ENCODE results near the gene RBP2.

The RBP2 gene

DNA sequence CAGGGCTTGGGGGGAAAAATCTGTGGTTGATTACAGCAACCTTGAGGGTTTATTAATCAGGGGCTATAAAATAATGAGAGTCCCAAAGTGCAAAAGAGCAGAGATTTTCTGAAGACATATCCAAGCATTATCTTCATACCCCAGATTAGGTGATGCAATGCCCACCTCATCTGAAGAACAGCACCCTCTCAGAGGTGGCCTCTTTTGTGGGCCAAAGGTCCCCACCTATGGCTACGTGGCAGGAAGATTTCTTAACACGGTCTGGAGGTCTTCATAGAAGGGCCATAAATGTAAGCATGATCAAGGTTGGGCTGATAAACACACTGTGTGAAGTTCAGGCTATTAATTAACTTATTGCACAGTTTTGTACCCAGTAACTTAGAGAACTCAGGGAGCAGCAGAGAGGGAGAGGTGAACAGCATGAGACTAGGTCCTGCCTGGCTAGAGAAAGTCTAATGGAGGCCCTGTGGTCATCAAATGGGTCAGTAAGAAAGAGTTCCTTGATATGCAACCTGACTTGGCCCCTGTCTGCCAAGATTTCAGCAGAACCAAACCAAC, 29.6 kb upstream of the RBP2 start:
- Mint-ChIP-seq H3K27ac (no peak overlapping the region), H3K27me3 (peaks cover 2% of the 10 kb centered on the region), H3K4me1 (ENCODE audit: low read depth) (no peaks in the 10 kb centered on the region), H3K36me3 (ENCODE audit: low read depth) (no peaks in the 10 kb centered on the region), H3K9me3 (no peaks in the 10 kb centered on the region), H3K4me3 (no peak overlapping the region)
- no peak for DNase-seq

DNA sequence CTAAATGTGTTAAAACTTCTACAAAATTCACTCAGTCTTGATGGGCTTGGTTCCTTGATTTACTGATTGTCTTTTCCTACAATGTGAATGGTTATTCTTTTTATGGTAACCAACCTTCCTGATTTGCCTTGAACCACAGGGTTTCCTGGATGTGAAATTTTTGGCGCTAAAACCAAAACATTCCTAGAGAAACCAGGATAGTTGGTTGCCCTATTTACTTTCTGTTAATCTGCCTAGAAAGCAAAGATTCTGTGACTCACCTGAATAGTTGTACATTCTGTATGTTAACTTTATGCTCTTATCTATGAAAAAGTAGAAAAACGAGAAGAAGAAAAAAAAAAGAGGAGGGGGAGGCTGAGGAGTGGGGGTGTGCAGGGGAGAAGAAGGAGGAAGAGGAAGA, 23.2 kb upstream of the RBP2 start:
- Mint-ChIP-seq H3K27ac (no peak overlapping the region), H3K4me3 (no peak overlapping the region), H3K36me3 (ENCODE audit: low read depth) (peaks cover 3% of the 10 kb centered on the region), H3K9me3 (peaks cover 18% of the 10 kb centered on the region), H3K4me1 (ENCODE audit: low read depth) (no peaks in the 10 kb centered on the region), H3K27me3 (no peaks in the 10 kb centered on the region)
- DNase-seq: no peak

DNA sequence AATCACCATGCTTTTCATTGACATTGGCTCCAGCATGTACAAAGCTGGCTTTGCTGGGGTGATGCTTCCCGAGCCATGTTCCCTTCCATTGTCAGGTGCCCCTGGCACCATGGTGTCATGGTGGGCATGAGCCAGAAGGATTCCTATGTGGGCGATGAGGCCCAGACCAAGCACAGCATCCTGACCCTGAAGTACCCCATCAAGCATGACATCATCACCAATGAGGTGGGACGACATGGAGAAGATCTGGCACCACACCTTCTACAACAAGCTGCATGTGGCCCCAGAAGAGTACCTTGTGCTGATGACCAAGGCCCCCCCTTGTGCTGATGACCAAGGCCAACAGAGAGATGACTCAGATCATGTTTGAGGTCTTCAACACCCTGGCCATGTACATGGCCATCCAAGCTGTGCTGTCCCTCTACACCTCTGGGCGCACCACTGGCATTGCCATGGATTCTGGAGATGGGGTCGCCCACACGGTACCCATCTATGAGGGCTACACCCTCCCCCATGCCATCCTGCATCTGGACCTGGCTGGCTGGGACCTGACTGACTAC, 17.6 kb upstream of the RBP2 start:
- H3K36me3 Mint-ChIP-seq (ENCODE audit: low read depth): peaks cover 9% of the 10 kb centered on the region
- peaks cover 4% of the 10 kb centered on the region for H3K27me3 Mint-ChIP-seq
- H3K27ac Mint-ChIP-seq: no peak overlapping the region
- peaks cover 24% of the 10 kb centered on the region for H3K9me3 Mint-ChIP-seq
- no peak for DNase-seq
- no peak overlapping the region for H3K4me3 Mint-ChIP-seq
- H3K4me1 Mint-ChIP-seq (ENCODE audit: low read depth): no peaks in the 10 kb centered on the region

DNA sequence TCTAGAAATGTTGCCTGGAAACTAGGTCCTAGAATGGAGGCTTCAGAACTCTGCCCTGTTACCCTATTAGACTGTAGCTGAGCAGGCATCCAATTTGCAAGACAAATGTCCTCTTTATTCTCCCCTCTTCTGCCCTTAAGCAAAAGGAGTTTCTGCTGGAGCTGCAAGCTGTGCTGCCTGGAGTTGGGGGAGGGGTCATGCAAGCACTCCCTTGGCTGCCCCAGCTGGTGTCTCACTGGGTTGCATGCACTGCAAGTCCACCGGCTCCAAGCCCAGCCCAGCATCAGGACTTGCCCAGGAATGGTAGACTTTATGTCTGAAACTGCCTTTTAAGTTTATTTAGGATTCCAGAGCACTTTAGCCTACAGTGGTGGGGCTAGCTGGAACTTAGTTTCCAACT, 15.7 kb upstream of the RBP2 start:
- H3K9me3 Mint-ChIP-seq: peaks cover 27% of the 10 kb centered on the region
- H3K27ac Mint-ChIP-seq: no peak overlapping the region
- no peak for DNase-seq
- H3K4me3 Mint-ChIP-seq: no peak overlapping the region
- H3K4me1 Mint-ChIP-seq (ENCODE audit: low read depth): no peaks in the 10 kb centered on the region
- peaks cover 4% of the 10 kb centered on the region for H3K27me3 Mint-ChIP-seq
- peaks cover 9% of the 10 kb centered on the region for H3K36me3 Mint-ChIP-seq (ENCODE audit: low read depth)

DNA sequence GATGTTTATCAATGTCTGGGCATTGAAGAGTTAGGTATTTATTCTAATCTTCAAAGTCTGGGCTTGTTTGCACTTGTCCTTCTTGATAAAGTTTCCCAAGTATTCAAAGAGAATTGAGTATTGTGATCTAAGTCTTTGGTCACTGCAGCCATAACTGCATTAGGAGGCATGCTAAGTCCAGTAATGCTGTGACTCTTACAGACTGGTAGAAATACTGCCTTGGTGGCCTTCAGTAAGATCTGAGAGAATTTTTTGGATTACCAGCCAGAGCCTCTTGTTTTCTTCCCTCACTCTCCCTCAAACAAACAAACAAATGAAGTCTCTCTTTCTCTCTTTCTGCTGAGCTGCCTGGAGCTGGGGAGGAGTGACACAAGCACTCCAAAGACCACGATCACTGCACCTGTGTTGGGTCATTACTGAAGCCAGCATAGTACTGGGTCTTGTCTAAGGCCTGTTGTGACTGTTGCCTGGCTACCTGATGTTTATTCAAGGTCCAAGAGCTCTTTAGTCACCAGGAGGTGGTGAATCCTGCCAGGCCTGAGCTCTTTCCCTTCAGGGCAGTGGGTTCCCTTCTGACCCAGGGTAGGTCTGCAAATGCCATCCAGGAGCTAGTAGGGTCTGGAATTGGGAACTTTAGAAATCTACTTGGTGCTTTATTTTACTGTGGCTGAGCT, 14.8 kb upstream of the RBP2 start:
- peaks cover 4% of the 10 kb centered on the region for H3K27me3 Mint-ChIP-seq
- DNase-seq: no peak
- H3K4me1 Mint-ChIP-seq (ENCODE audit: low read depth): no peaks in the 10 kb centered on the region
- H3K36me3 Mint-ChIP-seq (ENCODE audit: low read depth): peaks cover 9% of the 10 kb centered on the region
- peaks cover 22% of the 10 kb centered on the region for H3K9me3 Mint-ChIP-seq
- no peak overlapping the region for H3K4me3 Mint-ChIP-seq
- H3K27ac Mint-ChIP-seq: no peak overlapping the region

DNA sequence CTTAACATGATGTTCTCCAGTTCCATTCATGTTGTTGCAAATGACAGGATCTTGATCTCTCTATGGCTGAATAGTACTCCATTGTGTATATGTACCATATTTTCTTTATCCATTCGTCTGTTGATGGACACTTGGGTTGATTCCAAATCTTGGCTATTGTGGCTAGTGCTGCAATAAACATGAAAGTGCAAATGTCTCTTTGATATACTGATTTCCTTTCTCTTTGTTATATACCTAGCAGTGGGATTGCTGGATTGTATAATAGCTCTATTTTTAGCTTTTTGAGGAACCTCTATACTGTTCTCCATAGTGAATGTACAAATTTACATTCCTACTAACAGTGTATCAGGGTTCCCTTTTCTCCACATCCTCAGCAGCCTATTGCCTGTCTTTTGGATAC, 5.9 kb upstream of the RBP2 start:
- Mint-ChIP-seq H3K4me3 (no peak overlapping the region), H3K4me1 (ENCODE audit: low read depth) (no peaks in the 10 kb centered on the region), H3K27ac (no peak overlapping the region), H3K9me3 (no peaks in the 10 kb centered on the region), H3K27me3 (no peaks in the 10 kb centered on the region), H3K36me3 (ENCODE audit: low read depth) (no peaks in the 10 kb centered on the region)
- DNase-seq: no peak

DNA sequence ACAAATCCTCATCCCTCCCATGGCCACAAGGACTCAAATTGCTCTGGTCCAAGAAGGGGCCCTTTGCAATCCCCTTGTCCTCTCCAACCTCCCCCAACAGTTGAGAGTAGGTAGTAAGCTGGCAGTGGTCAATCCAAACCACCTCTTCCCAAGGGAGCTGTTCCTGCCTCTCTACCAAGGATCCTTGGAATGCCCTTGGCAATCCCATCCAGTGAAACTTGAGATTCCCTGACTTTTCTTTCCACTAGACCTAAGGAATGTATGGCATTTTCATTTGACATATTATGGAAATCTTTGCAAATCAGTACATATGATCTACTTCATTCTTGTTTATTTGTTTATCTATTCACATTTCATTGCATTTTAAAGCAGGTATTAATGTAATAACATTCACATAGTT, 4.8 kb upstream of the RBP2 start:
- Mint-ChIP-seq H3K36me3 (ENCODE audit: low read depth) (no peaks in the 10 kb centered on the region), H3K4me3 (no peak overlapping the region), H3K27ac (no peak overlapping the region), H3K9me3 (no peaks in the 10 kb centered on the region), H3K27me3 (no peaks in the 10 kb centered on the region), H3K4me1 (ENCODE audit: low read depth) (no peaks in the 10 kb centered on the region)
- DNase-seq: no peak

DNA sequence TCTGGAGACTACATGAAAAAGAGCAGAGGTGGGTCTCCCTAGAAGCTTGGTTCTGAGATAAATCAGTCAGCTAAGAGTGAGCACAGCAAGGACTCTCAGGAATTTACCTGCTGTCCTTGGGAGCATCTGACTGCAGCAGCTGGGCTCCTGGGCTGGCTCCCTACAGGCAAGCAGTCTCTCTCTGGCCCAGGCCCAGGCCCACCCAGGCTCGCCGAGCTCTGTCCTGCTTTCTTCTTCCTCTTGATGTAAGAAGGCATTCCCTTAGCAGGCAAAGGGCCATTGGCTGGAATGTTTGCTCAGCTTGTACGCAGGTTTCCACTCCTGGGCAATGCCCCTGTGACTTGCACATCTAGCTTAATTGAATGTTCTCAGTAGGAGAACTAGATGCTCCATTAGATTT, 4.3 kb upstream of the RBP2 start:
- no peaks in the 10 kb centered on the region for H3K9me3 Mint-ChIP-seq
- H3K4me1 Mint-ChIP-seq (ENCODE audit: low read depth): no peaks in the 10 kb centered on the region
- no peak for DNase-seq
- no peaks in the 10 kb centered on the region for H3K36me3 Mint-ChIP-seq (ENCODE audit: low read depth)
- no peaks in the 10 kb centered on the region for H3K27me3 Mint-ChIP-seq
- H3K4me3 Mint-ChIP-seq: no peak overlapping the region
- H3K27ac Mint-ChIP-seq: no peak overlapping the region

DNA sequence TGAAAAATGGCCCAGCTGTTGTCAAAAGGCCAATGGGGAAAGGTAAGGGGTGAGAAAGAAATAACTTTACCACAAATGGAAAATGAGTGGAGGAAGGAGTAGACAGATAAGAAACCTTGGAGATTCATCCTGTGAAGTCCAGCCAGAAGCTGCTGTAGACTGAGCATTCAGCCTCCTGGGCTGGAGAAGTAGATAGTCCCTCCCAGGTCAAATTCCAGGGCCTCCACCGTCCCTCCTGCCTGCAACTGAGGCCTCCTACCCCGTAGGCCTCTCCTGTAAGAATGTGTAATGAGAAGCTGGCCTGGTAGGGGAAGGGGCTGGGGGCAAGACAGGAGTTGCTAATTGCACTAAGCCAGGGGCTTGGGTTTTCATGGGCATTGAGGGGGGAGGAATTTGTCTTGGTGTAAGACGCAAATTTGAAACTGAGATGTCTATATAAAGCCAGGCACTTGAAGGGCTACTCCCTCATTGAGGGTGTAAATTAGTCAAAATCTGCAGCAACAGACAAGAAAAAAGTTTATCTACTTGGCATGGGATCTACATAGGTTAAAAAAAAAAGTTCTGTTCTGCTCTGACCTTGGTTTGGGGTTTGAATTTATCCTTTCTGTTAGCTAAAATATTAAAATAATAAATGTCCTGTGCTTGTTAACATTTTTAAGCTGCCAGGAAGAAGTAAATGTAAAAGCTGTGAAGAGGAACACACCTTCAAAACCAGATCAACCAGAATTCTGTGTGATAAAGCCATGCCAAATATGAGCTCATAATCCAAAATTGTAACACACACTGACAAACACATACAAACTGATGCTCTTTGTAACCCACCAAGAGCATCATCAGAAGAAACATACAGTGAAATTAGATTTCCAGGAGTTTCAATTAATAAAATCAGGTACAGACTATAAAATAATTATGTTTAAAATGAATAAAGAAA, 1.7 kb upstream of the RBP2 start:
- Mint-ChIP-seq H3K27me3 (no peaks in the 10 kb centered on the region), H3K36me3 (ENCODE audit: low read depth) (no peaks in the 10 kb centered on the region), H3K4me3 (no peak overlapping the region), H3K9me3 (no peaks in the 10 kb centered on the region), H3K27ac (no peak overlapping the region), H3K4me1 (ENCODE audit: low read depth) (no peaks in the 10 kb centered on the region)
- no peak for DNase-seq

DNA sequence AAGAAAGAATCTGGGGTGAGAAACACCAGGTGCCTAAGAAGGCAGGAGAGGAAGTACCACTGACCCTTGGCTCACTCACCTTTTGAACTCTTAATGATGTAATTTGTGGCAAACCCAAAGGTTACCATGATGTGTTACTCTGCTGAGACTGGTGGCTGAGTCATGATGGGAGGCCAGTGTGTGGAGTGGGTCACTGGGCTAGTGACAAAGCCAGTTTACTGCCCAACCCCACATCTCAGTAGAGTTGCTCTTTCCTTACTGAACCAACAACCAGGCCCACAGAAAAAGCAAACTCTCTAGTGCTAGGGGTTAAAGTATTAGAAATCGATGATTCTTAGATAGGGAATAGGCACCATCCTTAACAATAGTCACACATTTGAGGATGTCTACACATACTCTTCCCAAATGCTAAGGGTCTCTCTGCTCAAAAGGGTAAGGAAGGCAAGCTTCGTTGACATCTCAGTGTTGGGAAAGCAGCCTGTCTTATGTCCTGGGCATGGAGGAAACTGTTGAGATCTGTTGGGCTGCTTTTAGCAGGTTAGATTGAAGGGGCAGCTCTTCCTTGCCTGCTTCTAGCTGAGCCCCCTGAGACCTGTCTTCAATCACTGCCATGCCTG, 3.1 kb downstream of the RBP2 start:
- Mint-ChIP-seq H3K4me3 (no peak overlapping the region), H3K27ac (no peak overlapping the region), H3K9me3 (no peaks in the 10 kb centered on the region), H3K4me1 (ENCODE audit: low read depth) (no peaks in the 10 kb centered on the region), H3K36me3 (ENCODE audit: low read depth) (no peaks in the 10 kb centered on the region), H3K27me3 (no peaks in the 10 kb centered on the region)
- no peak for DNase-seq

DNA sequence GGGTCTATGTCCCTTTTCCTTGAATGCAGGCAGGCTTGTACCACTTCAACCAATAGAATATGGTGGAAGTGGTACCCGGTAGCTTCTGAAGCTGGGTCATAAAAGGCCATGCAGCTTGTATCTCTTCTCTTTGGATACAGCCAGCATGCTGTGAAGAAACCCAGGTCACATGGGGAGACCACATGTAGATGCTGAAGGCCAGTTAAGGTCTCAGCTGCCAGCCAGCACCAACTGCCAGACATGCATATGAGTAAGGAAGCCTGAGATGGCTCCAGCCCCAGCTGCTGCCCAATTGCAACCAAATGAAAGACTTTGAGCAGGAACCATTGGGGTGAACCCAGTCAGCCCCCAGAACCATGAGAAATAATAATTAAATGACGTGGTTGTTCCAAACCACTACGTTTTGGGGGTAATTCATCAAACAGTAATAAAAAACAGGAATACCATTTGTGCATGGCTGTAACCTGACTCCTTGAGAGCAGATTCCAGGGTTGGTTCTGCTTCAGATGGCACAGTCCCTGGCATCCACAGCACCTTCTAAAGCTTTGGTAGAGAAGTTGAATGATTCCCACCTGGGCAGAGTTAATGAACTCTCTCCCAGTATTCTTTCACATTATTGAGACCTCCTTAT, 3.8 kb downstream of the RBP2 start:
- Mint-ChIP-seq H3K27ac (no peak overlapping the region), H3K4me3 (no peak overlapping the region), H3K9me3 (no peaks in the 10 kb centered on the region), H3K4me1 (ENCODE audit: low read depth) (no peaks in the 10 kb centered on the region), H3K27me3 (no peaks in the 10 kb centered on the region), H3K36me3 (ENCODE audit: low read depth) (no peaks in the 10 kb centered on the region)
- no peak for DNase-seq

DNA sequence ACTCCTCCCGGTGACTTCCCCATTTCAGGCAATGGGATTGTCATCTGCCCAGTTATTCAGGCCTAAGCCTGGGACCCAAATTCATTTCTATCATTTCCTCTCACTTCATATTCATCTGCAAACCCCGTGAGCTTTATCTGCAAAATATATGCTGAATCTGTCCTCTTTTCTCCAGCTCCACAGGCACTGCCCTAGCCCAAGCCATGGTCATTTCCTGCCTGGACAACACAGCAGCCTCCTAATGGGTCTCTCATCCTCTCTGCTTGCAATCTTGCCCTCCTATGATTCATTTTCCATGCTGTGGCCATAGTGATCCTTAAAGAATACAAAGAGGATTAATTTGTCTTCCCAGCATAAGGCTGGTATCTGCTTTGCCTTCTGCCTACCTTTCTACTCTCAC, 6.1 kb downstream of the RBP2 start:
- Mint-ChIP-seq H3K27ac (no peak overlapping the region), H3K27me3 (no peaks in the 10 kb centered on the region), H3K4me1 (ENCODE audit: low read depth) (no peaks in the 10 kb centered on the region), H3K9me3 (no peaks in the 10 kb centered on the region), H3K4me3 (no peak overlapping the region), H3K36me3 (ENCODE audit: low read depth) (no peaks in the 10 kb centered on the region)
- no peak for DNase-seq

DNA sequence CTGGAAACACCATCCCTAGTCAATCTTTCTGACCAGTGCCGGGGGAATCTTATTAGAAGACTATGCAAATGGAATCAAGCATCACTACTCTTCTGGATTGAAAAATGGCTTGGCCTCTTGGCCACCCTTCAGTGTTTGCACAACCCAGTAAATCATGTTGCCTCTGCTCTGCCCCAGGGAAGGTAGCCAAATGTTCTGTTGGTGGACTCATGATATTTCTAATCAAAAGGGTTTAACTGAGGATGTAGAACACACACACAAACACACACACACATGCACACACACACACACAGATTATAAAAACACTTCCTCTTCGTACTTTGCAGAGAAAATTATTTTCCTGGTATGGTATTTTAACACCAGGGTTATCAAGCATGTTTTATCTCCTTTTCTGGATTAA, 7.9 kb downstream of the RBP2 start:
- H3K4me3 Mint-ChIP-seq: no peak overlapping the region
- no peak overlapping the region for H3K27ac Mint-ChIP-seq
- H3K4me1 Mint-ChIP-seq (ENCODE audit: low read depth): no peaks in the 10 kb centered on the region
- H3K36me3 Mint-ChIP-seq (ENCODE audit: low read depth): no peaks in the 10 kb centered on the region
- no peaks in the 10 kb centered on the region for H3K9me3 Mint-ChIP-seq
- H3K27me3 Mint-ChIP-seq: no peaks in the 10 kb centered on the region
- no peak for DNase-seq

DNA sequence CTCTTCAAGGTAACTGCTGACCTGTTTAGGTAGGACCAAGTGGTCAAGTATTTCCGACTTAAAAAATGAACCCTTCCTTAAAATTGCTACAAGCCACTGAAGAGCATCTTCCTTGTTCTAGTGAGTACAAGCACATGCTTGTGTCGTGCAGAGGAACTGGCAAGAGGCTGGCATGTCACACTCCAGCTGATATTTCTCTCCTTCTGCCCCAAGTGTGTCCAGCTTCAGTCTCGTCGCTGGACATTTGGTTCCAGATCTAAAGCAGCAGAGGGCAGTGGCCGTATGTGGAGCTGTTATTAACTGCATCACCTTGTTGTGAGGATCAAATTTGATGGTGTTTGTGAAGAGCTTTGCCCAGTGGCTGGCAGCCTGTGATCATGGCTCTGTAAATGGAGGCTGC, 10.0 kb downstream of the RBP2 start:
- Mint-ChIP-seq H3K4me1 (ENCODE audit: low read depth) (no peaks in the 10 kb centered on the region), H3K27ac (no peak overlapping the region), H3K4me3 (no peak overlapping the region), H3K9me3 (no peaks in the 10 kb centered on the region), H3K36me3 (ENCODE audit: low read depth) (no peaks in the 10 kb centered on the region), H3K27me3 (no peaks in the 10 kb centered on the region)
- DNase-seq: no peak

All from activated T-cell treated with anti-CD3 and anti-CD28 coated beads, Interleukin-2, amount 50 U/mL, for 24 hours (primary cell).